ENCODE results near the gene RAP2A. TPM values are rescaled to one million over a fixed set of nuclear protein-coding genes. Genes with fewer than 3 reads are reported as not detected.

The RAP2A gene
- total RNA-seq, 1 donor from 2014 or later: 31.3 TPM

DNA sequence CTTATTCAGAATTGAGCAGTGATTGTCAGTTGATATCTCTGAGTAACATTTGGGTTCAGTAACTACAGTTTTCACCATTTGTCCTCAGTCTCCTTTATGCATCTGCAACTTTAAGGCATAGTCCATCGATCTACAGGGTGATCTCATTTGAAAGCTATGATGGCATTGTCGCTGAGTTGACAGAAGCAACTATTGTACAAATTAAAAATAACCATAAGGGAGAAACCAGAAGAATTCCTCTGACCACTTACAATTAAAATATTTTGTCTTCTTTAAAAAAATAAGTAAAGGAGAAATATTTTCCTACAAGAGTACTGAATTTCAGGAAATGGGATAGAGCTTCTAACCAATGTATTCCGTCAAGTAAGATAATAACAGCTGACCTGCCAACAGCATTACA lies 30.6 kb downstream of the RAP2A start:
- Mint-ChIP-seq H3K36me3 (peaks cover 15% of the 10 kb centered on the region), H3K9me3 (no peaks in the 10 kb centered on the region)

DNA sequence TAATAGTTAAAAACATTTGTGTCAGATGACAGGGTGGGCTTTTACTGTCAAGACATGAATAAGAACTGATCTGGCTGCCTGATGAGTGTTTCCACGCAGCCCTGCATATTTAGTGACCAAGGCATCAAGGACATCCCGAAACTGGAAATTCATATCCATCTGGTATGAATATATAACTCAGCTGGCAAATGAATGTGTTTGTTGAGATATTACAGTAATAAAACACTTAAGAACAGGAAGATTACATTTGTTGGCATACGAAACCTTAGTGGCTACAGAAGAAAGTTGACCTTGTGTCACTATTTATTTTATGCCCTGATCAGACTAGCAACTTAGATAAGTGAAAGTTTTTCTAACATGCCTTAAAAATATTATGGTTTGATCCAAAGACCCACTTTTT lies 32.8 kb downstream of the RAP2A start:
- no peaks in the 10 kb centered on the region for H3K27me3 Mint-ChIP-seq (ENCODE audit: low read depth)
- peaks cover 2% of the 10 kb centered on the region for H3K9me3 Mint-ChIP-seq
- TF ChIP-seq, protein P1, sequence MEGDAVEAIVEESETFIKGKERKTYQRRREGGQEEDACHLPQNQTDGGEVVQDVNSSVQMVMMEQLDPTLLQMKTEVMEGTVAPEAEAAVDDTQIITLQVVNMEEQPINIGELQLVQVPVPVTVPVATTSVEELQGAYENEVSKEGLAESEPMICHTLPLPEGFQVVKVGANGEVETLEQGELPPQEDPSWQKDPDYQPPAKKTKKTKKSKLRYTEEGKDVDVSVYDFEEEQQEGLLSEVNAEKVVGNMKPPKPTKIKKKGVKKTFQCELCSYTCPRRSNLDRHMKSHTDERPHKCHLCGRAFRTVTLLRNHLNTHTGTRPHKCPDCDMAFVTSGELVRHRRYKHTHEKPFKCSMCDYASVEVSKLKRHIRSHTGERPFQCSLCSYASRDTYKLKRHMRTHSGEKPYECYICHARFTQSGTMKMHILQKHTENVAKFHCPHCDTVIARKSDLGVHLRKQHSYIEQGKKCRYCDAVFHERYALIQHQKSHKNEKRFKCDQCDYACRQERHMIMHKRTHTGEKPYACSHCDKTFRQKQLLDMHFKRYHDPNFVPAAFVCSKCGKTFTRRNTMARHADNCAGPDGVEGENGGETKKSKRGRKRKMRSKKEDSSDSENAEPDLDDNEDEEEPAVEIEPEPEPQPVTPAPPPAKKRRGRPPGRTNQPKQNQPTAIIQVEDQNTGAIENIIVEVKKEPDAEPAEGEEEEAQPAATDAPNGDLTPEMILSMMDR (IDR thresholded peaks at IDR 0.05; ENCODE audit: unreplicated experiment): no peak
- no peak overlapping the region for H3K4me3 Mint-ChIP-seq
- peak overlapping the region; percentile 43 for H3K27ac Mint-ChIP-seq
- H3K36me3 Mint-ChIP-seq: peaks cover 16% of the 10 kb centered on the region
- peaks cover 25% of the 10 kb centered on the region for H3K4me1 Mint-ChIP-seq
- no peak for DNase-seq (ENCODE audit: low spot score in 2 of 2, unreplicated experiment in 2 of 2)

More for the DNA sequence above, 30.6 kb downstream of the RAP2A start:
- Mint-ChIP-seq H3K27ac (peak overlapping the region; percentile 16), H3K27me3 (ENCODE audit: low read depth) (no peaks in the 10 kb centered on the region), H3K4me3 (no peak overlapping the region), H3K4me1 (peaks cover 43% of the 10 kb centered on the region)
- no peak for DNase-seq (ENCODE audit: low spot score in 2 of 2, unreplicated experiment in 2 of 2)
- TF ChIP-seq, protein P1 (IDR thresholded peaks at IDR 0.05; ENCODE audit: unreplicated experiment): no peak

DNA sequence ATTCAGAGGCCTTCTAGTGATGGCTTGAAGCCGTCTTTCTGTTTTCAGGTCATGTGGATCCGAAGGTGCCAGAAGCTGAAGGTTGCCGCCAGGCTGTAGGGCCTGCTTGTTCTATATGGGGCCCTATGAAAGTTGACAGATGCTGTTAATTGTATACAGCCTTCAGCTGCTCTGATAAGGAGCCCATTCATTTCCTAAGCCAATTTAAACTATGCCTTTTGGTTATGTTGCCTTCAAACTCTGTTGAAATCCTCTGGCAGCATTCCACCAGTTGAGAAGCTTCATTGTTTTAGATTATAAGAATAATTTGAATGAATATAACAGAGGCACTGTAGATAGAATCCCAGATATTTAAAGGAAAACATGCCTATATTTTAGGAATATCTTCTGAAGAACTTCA lies 34.4 kb downstream of the RAP2A start:
- TF ChIP-seq, protein P1 (IDR thresholded peaks at IDR 0.05; ENCODE audit: unreplicated experiment): no peak
- H3K9me3 Mint-ChIP-seq: peaks cover 4% of the 10 kb centered on the region
- no peak overlapping the region for H3K4me3 Mint-ChIP-seq
- no peak overlapping the region for H3K27ac Mint-ChIP-seq
- peaks cover 16% of the 10 kb centered on the region for H3K36me3 Mint-ChIP-seq
- no peaks in the 10 kb centered on the region for H3K27me3 Mint-ChIP-seq (ENCODE audit: low read depth)
- DNase-seq (ENCODE audit: low spot score in 2 of 2, unreplicated experiment in 2 of 2): no peak
- peaks cover 25% of the 10 kb centered on the region for H3K4me1 Mint-ChIP-seq

DNA sequence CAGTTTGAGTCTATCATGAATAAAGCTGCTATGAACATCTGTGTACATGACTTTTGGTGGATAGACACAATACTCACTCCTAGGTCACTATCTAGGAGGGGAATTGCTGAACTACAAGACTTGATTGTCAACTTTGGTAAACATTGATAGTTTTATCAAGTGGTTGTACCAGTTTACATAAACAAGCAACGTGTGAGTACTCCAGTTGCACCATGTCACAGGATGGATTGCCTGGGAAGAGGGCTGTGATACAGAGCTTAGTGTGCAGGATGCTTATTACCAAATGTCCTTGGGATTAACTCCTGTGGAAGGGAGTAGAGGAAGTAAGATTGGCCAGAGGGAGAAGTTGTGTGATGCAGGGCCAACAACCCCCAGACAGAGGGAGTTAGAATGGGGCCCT lies 37.7 kb downstream of the RAP2A start:
- Mint-ChIP-seq H3K9me3 (peaks cover 4% of the 10 kb centered on the region), H3K36me3 (peaks cover 3% of the 10 kb centered on the region), H3K27ac (no peak overlapping the region), H3K27me3 (ENCODE audit: low read depth) (no peaks in the 10 kb centered on the region), H3K4me3 (no peak overlapping the region), H3K4me1 (peaks cover 26% of the 10 kb centered on the region)
- TF ChIP-seq, protein P1 (IDR thresholded peaks at IDR 0.05; ENCODE audit: unreplicated experiment): no peak
- DNase-seq (ENCODE audit: low spot score in 2 of 2, unreplicated experiment in 2 of 2): no peak

DNA sequence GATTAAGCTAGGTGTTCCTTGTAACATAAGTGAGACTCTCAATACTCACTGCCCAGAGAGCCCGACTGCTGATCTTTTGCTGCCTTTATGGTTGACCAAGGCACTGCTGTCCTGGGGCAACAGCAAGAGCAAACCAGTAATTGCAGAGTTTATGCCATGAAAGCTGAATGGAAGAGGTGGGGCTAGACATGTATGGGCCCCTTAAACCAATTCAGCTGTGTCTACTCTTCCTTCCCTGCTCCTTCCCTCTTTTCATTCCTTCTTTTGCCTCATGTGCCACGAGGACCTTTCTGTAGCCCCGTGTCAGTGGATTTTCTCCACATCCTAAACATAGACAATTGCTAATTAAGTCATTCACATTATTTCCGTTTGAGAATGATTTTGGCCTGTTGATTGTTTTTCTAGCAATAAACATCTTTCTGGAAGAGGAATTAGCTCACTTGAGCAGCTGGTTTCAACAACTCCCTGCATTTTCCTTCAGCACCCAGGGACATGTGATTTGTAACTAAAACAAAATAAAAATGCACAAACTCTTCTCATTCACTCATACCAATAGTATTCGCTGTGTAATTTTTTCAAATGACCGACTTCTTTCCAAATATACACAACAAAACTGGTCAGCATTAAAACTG lies 40.5 kb downstream of the RAP2A start:
- H3K9me3 Mint-ChIP-seq: peaks cover 4% of the 10 kb centered on the region
- peaks cover 27% of the 10 kb centered on the region for H3K4me1 Mint-ChIP-seq
- H3K4me3 Mint-ChIP-seq: no peak overlapping the region
- no peak overlapping the region for H3K27ac Mint-ChIP-seq
- H3K27me3 Mint-ChIP-seq (ENCODE audit: low read depth): no peaks in the 10 kb centered on the region
- peaks cover 2% of the 10 kb centered on the region for H3K36me3 Mint-ChIP-seq
- no peak for DNase-seq (ENCODE audit: low spot score in 2 of 2, unreplicated experiment in 2 of 2)
- TF ChIP-seq, protein P1 (IDR thresholded peaks at IDR 0.05; ENCODE audit: unreplicated experiment): no peak

Data from mesothelial cell of epicardium (in vitro differentiated cells).